ENCODE data around the gene MT3.

DNA sequence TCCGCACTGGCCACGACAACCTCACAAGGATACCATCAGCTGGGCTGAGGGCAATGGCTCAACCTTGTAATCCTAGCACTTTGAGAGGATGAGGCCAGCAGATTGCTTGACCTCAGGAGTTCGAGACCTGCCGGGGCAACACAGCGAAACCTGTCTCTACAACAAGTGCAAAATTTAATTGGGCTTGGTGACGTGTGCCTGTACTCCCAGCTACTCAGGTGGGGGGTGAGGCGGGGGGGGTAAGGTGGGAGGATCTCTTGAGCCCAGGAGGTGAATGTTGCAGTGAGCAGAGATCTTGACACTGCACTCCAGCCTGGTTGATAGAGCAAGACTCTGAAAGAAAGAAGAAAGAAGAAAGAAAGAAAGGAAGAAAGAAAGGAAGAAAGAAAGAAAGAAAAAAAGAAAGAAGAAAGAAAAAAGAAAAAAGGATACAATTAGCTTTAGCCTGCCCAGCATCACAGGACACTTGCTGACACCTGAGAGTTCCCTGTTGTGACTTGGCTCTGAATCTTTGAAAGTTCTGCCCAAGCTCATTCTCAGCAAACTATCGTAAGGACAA is 31.1 kb downstream of the MT3 start:
- TF ChIP-seq, protein P1, sequence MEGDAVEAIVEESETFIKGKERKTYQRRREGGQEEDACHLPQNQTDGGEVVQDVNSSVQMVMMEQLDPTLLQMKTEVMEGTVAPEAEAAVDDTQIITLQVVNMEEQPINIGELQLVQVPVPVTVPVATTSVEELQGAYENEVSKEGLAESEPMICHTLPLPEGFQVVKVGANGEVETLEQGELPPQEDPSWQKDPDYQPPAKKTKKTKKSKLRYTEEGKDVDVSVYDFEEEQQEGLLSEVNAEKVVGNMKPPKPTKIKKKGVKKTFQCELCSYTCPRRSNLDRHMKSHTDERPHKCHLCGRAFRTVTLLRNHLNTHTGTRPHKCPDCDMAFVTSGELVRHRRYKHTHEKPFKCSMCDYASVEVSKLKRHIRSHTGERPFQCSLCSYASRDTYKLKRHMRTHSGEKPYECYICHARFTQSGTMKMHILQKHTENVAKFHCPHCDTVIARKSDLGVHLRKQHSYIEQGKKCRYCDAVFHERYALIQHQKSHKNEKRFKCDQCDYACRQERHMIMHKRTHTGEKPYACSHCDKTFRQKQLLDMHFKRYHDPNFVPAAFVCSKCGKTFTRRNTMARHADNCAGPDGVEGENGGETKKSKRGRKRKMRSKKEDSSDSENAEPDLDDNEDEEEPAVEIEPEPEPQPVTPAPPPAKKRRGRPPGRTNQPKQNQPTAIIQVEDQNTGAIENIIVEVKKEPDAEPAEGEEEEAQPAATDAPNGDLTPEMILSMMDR (IDR thresholded peaks at IDR 0.05; ENCODE audit: low read depth, low read length), result no peak
- TF ChIP-seq POLR2A (IDR thresholded peaks at IDR 0.05; ENCODE audit: extremely low read depth, insufficient read length), result no peak
